GM23248 (cell line): ENCODE data around the gene ENOX1.

ENCODE experiments used
- EZH2 ChIP-seq: fragments of 200-600 bp; sonication (generic); IDR thresholded peaks from 2 replicates; pipeline ENCODE4 v1.6.1; 2018; ENCODE audit warnings: antibody characterized with exemption, mild to moderate bottlenecking; ENCODE audit not compliant: insufficient read depth, poor library complexity, severe bottlenecking
- EZH2phosphoT487 ChIP-seq: fragments of 200-600 bp; sonication (generic); IDR thresholded peaks from 2 replicates; pipeline ENCODE4 v1.6.1; 2018; ENCODE audit warnings: antibody characterized with exemption, moderate library complexity, mild to moderate bottlenecking, low read depth; ENCODE audit not compliant: insufficient read depth

- no peak for TF ChIP-seq EZH2phosphoT487
- TF ChIP-seq EZH2, result no peak
Measured at GRCh38 chr13:43631106-43631505, 155.7 kb downstream of the ENOX1 start.
